ENCODE data around the gene LAT. TPM values are rescaled to one million over a fixed set of nuclear protein-coding genes. Genes with fewer than 3 reads are reported as not detected.

LAT gene
- total RNA-seq: 100 to 1,000 TPM; 333 to 352 TPM

GRCh38 chr16:28984619-28985135 lies at the start of gene LAT:
LAT (plus strand) TSS chr16:28985052; CDS start chr16:28985418, 366 bp downstream.

GRCh38 chr16:28950648-28951409 lies 34.0 kb upstream of the LAT start, which contains the start of gene NFATC2IP:
NFATC2IP (plus strand) TSS chr16:28950937; CDS start chr16:28951012, 75 bp downstream.

GRCh38 chr16:28974437-28975157 lies 10.3 kb upstream of the LAT start, which contains the start of gene SPNS1:
SPNS1 (plus strand) TSS chr16:28974778; CDS start chr16:28975152, 374 bp downstream.

Other genes with a start within 250 kb of the LAT start
- gene NPIPB9, start 233.3 kb upstream of the LAT start, total RNA-seq: 1 to 10 TPM; 1.2 to 1.3 TPM
- gene ATXN2L, start 162.1 kb upstream of the LAT start, total RNA-seq: 100 to 1,000 TPM; 240 to 248 TPM
- gene TUFM, start 138.7 kb upstream of the LAT start, total RNA-seq: 100 to 1,000 TPM; 106 to 111 TPM
- 10 to 100 TPM; 57.7 to 57.9 TPM for gene SH2B1, start 121.2 kb upstream of the LAT start, total RNA-seq
- 1 to 10 TPM in 1 of 2 experiments, under 1 TPM in 1; 0.79 to 1.2 TPM for gene ATP2A1, start 106.6 kb upstream of the LAT start, total RNA-seq
- gene RABEP2, start 59.8 kb upstream of the LAT start, total RNA-seq: 10 to 100 TPM; 20.8 to 22.5 TPM
- under 1 TPM; 0.13 to 0.70 TPM for gene CD19, start 53.1 kb upstream of the LAT start, total RNA-seq
- 10 to 100 TPM; 96.2 to 97.9 TPM for gene NFATC2IP, start 34.1 kb upstream of the LAT start, total RNA-seq
- 10 to 100 TPM; 24.5 to 25.4 TPM for gene SPNS1, start 10.3 kb upstream of the LAT start, total RNA-seq